Calu3 (cell line): ENCODE data around the gene CARD14. TPM values are rescaled to one million over a fixed set of nuclear protein-coding genes. Genes with fewer than 3 reads are reported as not detected.

Experiments used
- BruUV-seq: library from RNA; stranded (reverse); fragments of 400-500 nt; replicated peaks from 2 replicates; lab custom pipeline; 2021; lab: Mats Ljungman, UMichigan
- CTCF ChIA-PET: fragments of 300-600 bp; sonication (Branson Sonifier 250); formaldehyde crosslinking; loops from one replicate; lab custom pipeline; 2022; ENCODE audit warnings: antibody characterized with exemption; lab: Charles Lee
- DNase-seq: peaks from one replicate; pipeline ENCODE4 v3.0.0; 2022
- H3K27ac Mint-ChIP-seq: one replicate; pipeline ENCODE4 v1.8.0; 2022; ENCODE audit warnings: mixed read lengths; ENCODE audit not compliant: unreplicated experiment
- H3K27me3 Mint-ChIP-seq: one replicate; pipeline ENCODE4 v1.8.0; 2022; ENCODE audit warnings: mixed read lengths; ENCODE audit not compliant: unreplicated experiment
- H3K36me3 Mint-ChIP-seq: one replicate; pipeline ENCODE4 v1.8.0; 2022; ENCODE audit warnings: mild to moderate bottlenecking, moderate library complexity, mixed read lengths; ENCODE audit not compliant: insufficient read depth, unreplicated experiment
- H3K4me1 Mint-ChIP-seq: one replicate; pipeline ENCODE4 v1.8.0; 2022; ENCODE audit warnings: mild to moderate bottlenecking, low read depth, mixed read lengths; ENCODE audit not compliant: unreplicated experiment
- H3K4me3 Mint-ChIP-seq: one replicate; pipeline ENCODE4 v1.8.0; 2022; ENCODE audit warnings: mild to moderate bottlenecking, low read depth, moderate library complexity, mixed read lengths; ENCODE audit not compliant: unreplicated experiment
- H3K9me3 Mint-ChIP-seq: one replicate; pipeline ENCODE4 v1.8.0; 2022; ENCODE audit warnings: low read depth, mixed read lengths; ENCODE audit not compliant: unreplicated experiment
- intact Hi-C: fragments of 100-400 bp; cut with micrococcal nuclease; formaldehyde crosslinking; loops from one replicate; pipeline ENCODE4 v1.10.0; 2022; ENCODE audit not compliant: unreplicated experiment
- total RNA-seq: library from RNA; stranded (reverse); gene quantifications from 2 replicates; pipeline ENCODE4 v1.2.3, GENCODE V29; 2022
- TF ChIP-seq, protein P1 (sequence below): fragments of 200-600 bp; IDR thresholded peaks from one replicate; pipeline ENCODE4 v1.8.0; 2022; ENCODE audit warnings: antibody characterized with exemption; ENCODE audit not compliant: unreplicated experiment

Gene CARD14
- total RNA-seq, 1 experiment from 2014 or later, result 7.4 TPM

- Mint-ChIP-seq H3K27ac (no peak overlapping the region), H3K4me1 (peaks cover 27% of the 10 kb centered on the region), H3K27me3 (peaks cover 11% of the 10 kb centered on the region), H3K9me3 (no peaks in the 10 kb centered on the region), H3K36me3 (peaks cover 16% of the 10 kb centered on the region), H3K4me3 (no peak overlapping the region)
- intact Hi-C loops, result no loop called here
- CTCF ChIA-PET, result no interaction called here
- DNase-seq, result peak; percentile 24
- TF ChIP-seq, protein P1, sequence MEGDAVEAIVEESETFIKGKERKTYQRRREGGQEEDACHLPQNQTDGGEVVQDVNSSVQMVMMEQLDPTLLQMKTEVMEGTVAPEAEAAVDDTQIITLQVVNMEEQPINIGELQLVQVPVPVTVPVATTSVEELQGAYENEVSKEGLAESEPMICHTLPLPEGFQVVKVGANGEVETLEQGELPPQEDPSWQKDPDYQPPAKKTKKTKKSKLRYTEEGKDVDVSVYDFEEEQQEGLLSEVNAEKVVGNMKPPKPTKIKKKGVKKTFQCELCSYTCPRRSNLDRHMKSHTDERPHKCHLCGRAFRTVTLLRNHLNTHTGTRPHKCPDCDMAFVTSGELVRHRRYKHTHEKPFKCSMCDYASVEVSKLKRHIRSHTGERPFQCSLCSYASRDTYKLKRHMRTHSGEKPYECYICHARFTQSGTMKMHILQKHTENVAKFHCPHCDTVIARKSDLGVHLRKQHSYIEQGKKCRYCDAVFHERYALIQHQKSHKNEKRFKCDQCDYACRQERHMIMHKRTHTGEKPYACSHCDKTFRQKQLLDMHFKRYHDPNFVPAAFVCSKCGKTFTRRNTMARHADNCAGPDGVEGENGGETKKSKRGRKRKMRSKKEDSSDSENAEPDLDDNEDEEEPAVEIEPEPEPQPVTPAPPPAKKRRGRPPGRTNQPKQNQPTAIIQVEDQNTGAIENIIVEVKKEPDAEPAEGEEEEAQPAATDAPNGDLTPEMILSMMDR, result no peak
- BruUV-seq, result no TSS peak
Measured at GRCh38 chr17:80166446-80166845, 3.4 kb upstream of the CARD14 start.

- BruUV-seq, result no TSS peak
- Mint-ChIP-seq H3K4me1 (peaks cover 28% of the 10 kb centered on the region), H3K9me3 (no peaks in the 10 kb centered on the region), H3K36me3 (peaks cover 16% of the 10 kb centered on the region), H3K27ac (peak overlapping the region; percentile 64), H3K4me3 (peak overlapping the region; percentile 9), H3K27me3 (no peaks in the 10 kb centered on the region)
- intact Hi-C loops, result no loop called here
- no peak for DNase-seq
- CTCF ChIA-PET, result no interaction called here
- TF ChIP-seq, protein P1, result no peak
Measured at GRCh38 chr17:80168371-80168770, 1.5 kb upstream of the CARD14 start.

DNA sequence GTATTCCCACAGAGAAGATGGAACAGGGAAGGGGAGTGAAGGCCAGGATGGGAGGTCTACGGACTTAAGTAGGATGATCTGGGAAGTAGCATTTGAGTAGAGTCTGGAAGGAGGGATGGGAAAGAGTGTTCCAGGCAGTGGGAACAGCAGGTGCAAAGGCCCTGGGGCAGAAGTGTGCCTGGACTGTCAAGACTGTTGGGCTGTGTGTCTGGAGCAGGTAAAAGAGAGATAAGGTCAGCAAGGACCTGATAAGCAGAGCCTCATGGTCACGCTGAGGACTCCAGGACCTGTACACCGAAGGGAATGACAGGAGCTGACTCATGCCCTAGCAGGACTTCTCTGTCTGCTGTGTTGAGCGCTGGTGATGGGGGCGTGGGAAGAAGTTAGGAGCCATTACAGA is 723 bp upstream of the CARD14 start:
- TF ChIP-seq, protein P1, result no peak
- Mint-ChIP-seq H3K27ac (peak overlapping the region; percentile 64), H3K4me1 (peaks cover 28% of the 10 kb centered on the region), H3K36me3 (peaks cover 16% of the 10 kb centered on the region), H3K27me3 (no peaks in the 10 kb centered on the region), H3K4me3 (peak overlapping the region; percentile 9), H3K9me3 (no peaks in the 10 kb centered on the region)
- intact Hi-C loops, result no loop called here
- no TSS peak for BruUV-seq
- CTCF ChIA-PET, result interaction anchor here (0.5 to 1.0 kb wide), 2 partner anchors 68 to 373 kb away, joined by 3 to 7 read pairs; partner anchors contain the start of gene GAA
- no peak for DNase-seq

DNA sequence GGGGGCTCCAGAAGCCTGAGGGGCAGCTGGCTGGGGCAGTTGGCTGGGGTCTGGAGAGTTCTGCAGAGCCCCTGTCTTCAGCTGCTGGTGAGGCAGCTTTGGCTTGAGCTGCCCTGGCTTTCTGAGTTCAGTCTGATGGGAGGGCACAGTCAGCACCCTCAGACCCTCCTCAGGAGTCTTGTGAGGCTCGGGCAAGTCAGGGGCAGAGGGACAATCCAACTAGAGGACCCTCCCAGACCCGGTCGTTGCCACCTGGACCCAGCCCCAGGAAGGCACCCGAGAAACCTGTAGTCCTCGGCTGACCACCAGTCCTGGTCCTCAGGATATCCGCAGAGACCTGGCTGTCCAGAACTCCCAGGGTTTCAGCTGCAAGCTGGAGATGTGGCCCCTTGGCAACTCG is 1.9 kb downstream of the CARD14 start:
- CTCF ChIA-PET, result interaction anchor here (0.6 kb wide), 1 partner anchor 165 kb away, joined by 3 read pairs; no protein-coding TSS in a partner anchor
- Mint-ChIP-seq H3K9me3 (no peaks in the 10 kb centered on the region), H3K4me3 (no peak overlapping the region), H3K4me1 (peaks cover 38% of the 10 kb centered on the region), H3K27ac (no peak overlapping the region), H3K27me3 (no peaks in the 10 kb centered on the region), H3K36me3 (peaks cover 22% of the 10 kb centered on the region)
- intact Hi-C loops, result no loop called here
- TF ChIP-seq, protein P1, result no peak
- no peak for DNase-seq
- BruUV-seq, result TSS peak; percentile 20
